DOHH2 (cell line): ENCODE data around the gene MYH8.

Experiments used
- H3F3A ChIP-seq: fragments of 200-600 bp; sonication (generic), shearing (Covaris generic); 2 replicates; pipeline ENCODE4 v1.6.0; 2016; ENCODE audit warnings: antibody characterized with exemption, mild to moderate bottlenecking; ENCODE audit not compliant: control insufficient read depth, insufficient read depth
- H3K27ac ChIP-seq: fragments of 200-600 bp; sonication (generic); 2 replicates; pipeline ENCODE4 v1.5.1; 2014; ENCODE audit warnings: low read depth, mild to moderate bottlenecking, low read length, moderate library complexity
- H3K27me3 ChIP-seq: fragments of 200-600 bp; sonication (generic); 2 replicates; pipeline ENCODE4 v1.6.1; 2014; ENCODE audit warnings: mild to moderate bottlenecking, low read length, mixed read lengths; ENCODE audit not compliant: control insufficient read depth
- H3K36me3 ChIP-seq: fragments of 200-600 bp; sonication (generic); 2 replicates; pipeline ENCODE4 v1.6.1; 2014; ENCODE audit warnings: mild to moderate bottlenecking, low read length, moderate library complexity, mixed read lengths; ENCODE audit not compliant: control insufficient read depth
- H3K4me1 ChIP-seq: fragments of 200-600 bp; sonication (generic); 2 replicates; pipeline ENCODE4 v1.6.1; 2014; ENCODE audit warnings: mild to moderate bottlenecking, low read length, mixed read lengths; ENCODE audit not compliant: control insufficient read depth
- H3K4me2 ChIP-seq: fragments of 200-600 bp; sonication (generic); 2 replicates; pipeline ENCODE4 v1.6.0; 2014; ENCODE audit warnings: mild to moderate bottlenecking, low read length, moderate library complexity
- H3K4me3 ChIP-seq: fragments of 200-600 bp; sonication (generic); 2 replicates; pipeline ENCODE4 v1.5.1; 2014; ENCODE audit warnings: mild to moderate bottlenecking, low read length, mixed read lengths
- H3K79me2 ChIP-seq: fragments of 200-600 bp; sonication (generic); 2 replicates; pipeline ENCODE4 v1.6.1; 2014; ENCODE audit warnings: mild to moderate bottlenecking, low read length, mixed read lengths; ENCODE audit not compliant: control insufficient read depth
- H3K9me2 ChIP-seq: fragments of 200-600 bp; sonication (generic); replicated peaks from 2 replicates; pipeline ENCODE4 v1.6.1; 2014; ENCODE audit warnings: mild to moderate bottlenecking, low read length, mixed read lengths; ENCODE audit not compliant: control insufficient read depth
- H3K9me3 ChIP-seq: fragments of 200-600 bp; sonication (generic); 2 replicates; pipeline ENCODE4 v1.6.1; 2014; ENCODE audit warnings: antibody characterized with exemption, low read length, mixed read lengths; ENCODE audit not compliant: control insufficient read depth, insufficient read depth
- H4K20me1 ChIP-seq: fragments of 200-600 bp; sonication (generic); 2 replicates; pipeline ENCODE4 v1.6.0; 2014; ENCODE audit warnings: low read depth, mild to moderate bottlenecking, antibody characterized with exemption, low read length, moderate library complexity; ENCODE audit not compliant: control insufficient read depth, insufficient read depth
- EZH2phosphoT487 ChIP-seq: fragments of 200-600 bp; sonication (generic); IDR thresholded peaks from 2 replicates; pipeline ENCODE4 v1.6.1; 2017; ENCODE audit warnings: borderline replicate concordance, mild to moderate bottlenecking, antibody characterized with exemption, low read length, moderate library complexity, mixed read lengths
- TF ChIP-seq, protein P1 (sequence below): fragments of 200-600 bp; sonication (generic); IDR thresholded peaks from one replicate; pipeline ENCODE4 v1.5.1; 2014; ENCODE audit warnings: antibody characterized with exemption, mild to moderate bottlenecking, low read depth, low read length; ENCODE audit not compliant: poor library complexity, severe bottlenecking

The MYH8 gene

GRCh38 chr17:10447026-10447931, 25.5 kb upstream of the MYH8 start:
- Histone ChIP-seq H3K9me3 (no peaks in the 10 kb centered on the region), H3K4me3 (no peak overlapping the region), H3K27ac (no peak overlapping the region), H3K27me3 (no peaks in the 10 kb centered on the region), H3K36me3 (no peaks in the 10 kb centered on the region), H4K20me1 (no peaks in the 10 kb centered on the region), H3F3A (no peaks in the 10 kb centered on the region), H3K4me2 (no peak overlapping the region), H3K79me2 (no peaks in the 10 kb centered on the region), H3K4me1 (no peaks in the 10 kb centered on the region), H3K9me2 (no peaks in the 10 kb centered on the region)
- TF ChIP-seq EZH2phosphoT487, result no peak
- TF ChIP-seq, protein P1, sequence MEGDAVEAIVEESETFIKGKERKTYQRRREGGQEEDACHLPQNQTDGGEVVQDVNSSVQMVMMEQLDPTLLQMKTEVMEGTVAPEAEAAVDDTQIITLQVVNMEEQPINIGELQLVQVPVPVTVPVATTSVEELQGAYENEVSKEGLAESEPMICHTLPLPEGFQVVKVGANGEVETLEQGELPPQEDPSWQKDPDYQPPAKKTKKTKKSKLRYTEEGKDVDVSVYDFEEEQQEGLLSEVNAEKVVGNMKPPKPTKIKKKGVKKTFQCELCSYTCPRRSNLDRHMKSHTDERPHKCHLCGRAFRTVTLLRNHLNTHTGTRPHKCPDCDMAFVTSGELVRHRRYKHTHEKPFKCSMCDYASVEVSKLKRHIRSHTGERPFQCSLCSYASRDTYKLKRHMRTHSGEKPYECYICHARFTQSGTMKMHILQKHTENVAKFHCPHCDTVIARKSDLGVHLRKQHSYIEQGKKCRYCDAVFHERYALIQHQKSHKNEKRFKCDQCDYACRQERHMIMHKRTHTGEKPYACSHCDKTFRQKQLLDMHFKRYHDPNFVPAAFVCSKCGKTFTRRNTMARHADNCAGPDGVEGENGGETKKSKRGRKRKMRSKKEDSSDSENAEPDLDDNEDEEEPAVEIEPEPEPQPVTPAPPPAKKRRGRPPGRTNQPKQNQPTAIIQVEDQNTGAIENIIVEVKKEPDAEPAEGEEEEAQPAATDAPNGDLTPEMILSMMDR, result no peak

- Histone ChIP-seq H3K36me3 (no peaks in the 10 kb centered on the region), H4K20me1 (no peaks in the 10 kb centered on the region), H3K4me2 (no peak overlapping the region), H3K4me3 (no peak overlapping the region), H3K9me2 (no peaks in the 10 kb centered on the region), H3F3A (no peaks in the 10 kb centered on the region), H3K79me2 (no peaks in the 10 kb centered on the region), H3K27ac (no peak overlapping the region), H3K9me3 (no peaks in the 10 kb centered on the region), H3K27me3 (no peaks in the 10 kb centered on the region), H3K4me1 (no peaks in the 10 kb centered on the region)
- TF ChIP-seq EZH2phosphoT487, result no peak
- TF ChIP-seq, protein P1, result no peak
Observed at GRCh38 chr17:10439816-10440215, 18.1 kb upstream of the MYH8 start.

GRCh38 chr17:10435096-10435495, 13.3 kb upstream of the MYH8 start:
- H3K27me3 ChIP-seq, result no peaks in the 10 kb centered on the region
- no peaks in the 10 kb centered on the region for H3K36me3 ChIP-seq
- no peaks in the 10 kb centered on the region for H3F3A ChIP-seq
- no peak overlapping the region for H3K27ac ChIP-seq
- no peaks in the 10 kb centered on the region for H4K20me1 ChIP-seq
- H3K4me1 ChIP-seq, result no peaks in the 10 kb centered on the region
- H3K4me2 ChIP-seq, result no peak overlapping the region
- H3K9me2 ChIP-seq, result no peaks in the 10 kb centered on the region
- no peaks in the 10 kb centered on the region for H3K9me3 ChIP-seq
- no peaks in the 10 kb centered on the region for H3K79me2 ChIP-seq
- TF ChIP-seq, protein P1, result no peak
- TF ChIP-seq EZH2phosphoT487, result no peak
- H3K4me3 ChIP-seq, result no peak overlapping the region
